Measurements from ENCODE around the gene HNMT.

HNMT gene

GRCh38 chr2:138012082-138012481, 47.8 kb downstream of the HNMT start:
- H3K9me3 Mint-ChIP-seq = peaks cover 6% of the 10 kb centered on the region
- H3K4me1 Mint-ChIP-seq = no peaks in the 10 kb centered on the region
- ATAC-seq (replicated peaks; ENCODE audit: extremely low read depth, poor library complexity, severe bottlenecking) = no peak
- no peaks in the 10 kb centered on the region for H3K27me3 Mint-ChIP-seq
- no peak for DNase-seq (ENCODE audit: low spot score in 2 of 2)
- no peak overlapping the region for H3K27ac Mint-ChIP-seq (ENCODE audit: low read depth)
- H3K4me3 Mint-ChIP-seq = no peak overlapping the region
- H3K36me3 Mint-ChIP-seq (ENCODE audit: insufficient read depth) = no peaks in the 10 kb centered on the region

GRCh38 chr2:138012968-138013367, 48.7 kb downstream of the HNMT start:
- Mint-ChIP-seq H3K4me3 (no peak overlapping the region), H3K27ac (ENCODE audit: low read depth) (no peak overlapping the region), H3K27me3 (no peaks in the 10 kb centered on the region), H3K4me1 (no peaks in the 10 kb centered on the region), H3K36me3 (ENCODE audit: insufficient read depth) (no peaks in the 10 kb centered on the region), H3K9me3 (peaks cover under 1% of the 10 kb centered on the region)
- no peak for ATAC-seq (replicated peaks; ENCODE audit: extremely low read depth, poor library complexity, severe bottlenecking)
- no peak for DNase-seq (ENCODE audit: low spot score in 2 of 2)

GRCh38 chr2:138013639-138014038, 49.4 kb downstream of the HNMT start:
- no peaks in the 10 kb centered on the region for H3K27me3 Mint-ChIP-seq
- H3K36me3 Mint-ChIP-seq (ENCODE audit: insufficient read depth) = no peaks in the 10 kb centered on the region

GRCh38 chr2:138015494-138015893, 51.2 kb downstream of the HNMT start:
- no peak overlapping the region for H3K4me3 Mint-ChIP-seq
- H3K36me3 Mint-ChIP-seq (ENCODE audit: insufficient read depth) = no peaks in the 10 kb centered on the region
- DNase-seq (ENCODE audit: low spot score in 2 of 2) (no peak), ATAC-seq (replicated peaks; ENCODE audit: extremely low read depth, poor library complexity, severe bottlenecking) (no peak)
- no peak overlapping the region for H3K27ac Mint-ChIP-seq (ENCODE audit: low read depth)
- H3K4me1 Mint-ChIP-seq = no peaks in the 10 kb centered on the region
- no peaks in the 10 kb centered on the region for H3K9me3 Mint-ChIP-seq
- no peaks in the 10 kb centered on the region for H3K27me3 Mint-ChIP-seq

More at GRCh38 chr2:138013639-138014038, 49.4 kb downstream of the HNMT start:
- no peak overlapping the region for H3K27ac Mint-ChIP-seq (ENCODE audit: low read depth)
- no peak overlapping the region for H3K4me3 Mint-ChIP-seq
- no peaks in the 10 kb centered on the region for H3K9me3 Mint-ChIP-seq
- no peaks in the 10 kb centered on the region for H3K4me1 Mint-ChIP-seq
- DNase-seq (ENCODE audit: low spot score in 2 of 2) (no peak), ATAC-seq (replicated peaks; ENCODE audit: extremely low read depth, poor library complexity, severe bottlenecking) (no peak)

- no peak overlapping the region for H3K4me3 Mint-ChIP-seq
- no peaks in the 10 kb centered on the region for H3K27me3 Mint-ChIP-seq
- H3K27ac Mint-ChIP-seq (ENCODE audit: low read depth) = no peak overlapping the region
- DNase-seq (ENCODE audit: low spot score in 2 of 2) (no peak), ATAC-seq (replicated peaks; ENCODE audit: extremely low read depth, poor library complexity, severe bottlenecking) (no peak)
- no peaks in the 10 kb centered on the region for H3K4me1 Mint-ChIP-seq
- no peaks in the 10 kb centered on the region for H3K36me3 Mint-ChIP-seq (ENCODE audit: insufficient read depth)
- H3K9me3 Mint-ChIP-seq = no peaks in the 10 kb centered on the region
Measured at GRCh38 chr2:138016351-138017087, 52.2 kb downstream of the HNMT start.

- Mint-ChIP-seq H3K27me3 (no peaks in the 10 kb centered on the region), H3K4me1 (no peaks in the 10 kb centered on the region), H3K36me3 (ENCODE audit: insufficient read depth) (no peaks in the 10 kb centered on the region), H3K27ac (ENCODE audit: low read depth) (no peak overlapping the region), H3K4me3 (no peak overlapping the region), H3K9me3 (no peaks in the 10 kb centered on the region)
- no peak for DNase-seq (ENCODE audit: low spot score in 2 of 2)
- ATAC-seq (replicated peaks; ENCODE audit: extremely low read depth, poor library complexity, severe bottlenecking) = no peak
Measured at GRCh38 chr2:138017824-138018223, 53.6 kb downstream of the HNMT start.

- H3K4me1 Mint-ChIP-seq = no peaks in the 10 kb centered on the region
Measured at GRCh38 chr2:138018866-138019688, 54.8 kb downstream of the HNMT start.

GRCh38 chr2:138020432-138020831, 56.2 kb downstream of the HNMT start:
- no peak for ATAC-seq (replicated peaks; ENCODE audit: extremely low read depth, poor library complexity, severe bottlenecking)
- no peak for DNase-seq (ENCODE audit: low spot score in 2 of 2)
- Mint-ChIP-seq H3K9me3 (no peaks in the 10 kb centered on the region), H3K4me1 (no peaks in the 10 kb centered on the region), H3K4me3 (no peak overlapping the region), H3K36me3 (ENCODE audit: insufficient read depth) (no peaks in the 10 kb centered on the region), H3K27ac (ENCODE audit: low read depth) (no peak overlapping the region), H3K27me3 (no peaks in the 10 kb centered on the region)

More at GRCh38 chr2:138018866-138019688, 54.8 kb downstream of the HNMT start:
- Mint-ChIP-seq H3K27ac (ENCODE audit: low read depth) (no peak overlapping the region), H3K9me3 (no peaks in the 10 kb centered on the region), H3K36me3 (ENCODE audit: insufficient read depth) (no peaks in the 10 kb centered on the region), H3K4me3 (no peak overlapping the region), H3K27me3 (no peaks in the 10 kb centered on the region)
- no peak for DNase-seq (ENCODE audit: low spot score in 2 of 2)
- ATAC-seq (replicated peaks; ENCODE audit: extremely low read depth, poor library complexity, severe bottlenecking) = no peak

GRCh38 chr2:138021154-138021553, 56.9 kb downstream of the HNMT start:
- Mint-ChIP-seq H3K9me3 (no peaks in the 10 kb centered on the region), H3K4me3 (no peak overlapping the region), H3K4me1 (no peaks in the 10 kb centered on the region), H3K27me3 (no peaks in the 10 kb centered on the region), H3K27ac (ENCODE audit: low read depth) (no peak overlapping the region), H3K36me3 (ENCODE audit: insufficient read depth) (no peaks in the 10 kb centered on the region)
- no peak for ATAC-seq (replicated peaks; ENCODE audit: extremely low read depth, poor library complexity, severe bottlenecking)
- no peak for DNase-seq (ENCODE audit: low spot score in 2 of 2)

GRCh38 chr2:138023298-138023697, 59.0 kb downstream of the HNMT start:
- DNase-seq (ENCODE audit: low spot score in 2 of 2) (no peak), ATAC-seq (replicated peaks; ENCODE audit: extremely low read depth, poor library complexity, severe bottlenecking) (no peak)
- Mint-ChIP-seq H3K27ac (ENCODE audit: low read depth) (no peak overlapping the region), H3K4me3 (no peak overlapping the region), H3K4me1 (no peaks in the 10 kb centered on the region), H3K9me3 (no peaks in the 10 kb centered on the region), H3K27me3 (no peaks in the 10 kb centered on the region), H3K36me3 (ENCODE audit: insufficient read depth) (no peaks in the 10 kb centered on the region)

- no peak for DNase-seq (ENCODE audit: low spot score in 2 of 2)
- H3K27me3 Mint-ChIP-seq = no peaks in the 10 kb centered on the region
- H3K9me3 Mint-ChIP-seq = no peaks in the 10 kb centered on the region
- no peak overlapping the region for H3K4me3 Mint-ChIP-seq
- H3K27ac Mint-ChIP-seq (ENCODE audit: low read depth) = no peak overlapping the region
- no peaks in the 10 kb centered on the region for H3K36me3 Mint-ChIP-seq (ENCODE audit: insufficient read depth)
- H3K4me1 Mint-ChIP-seq = no peaks in the 10 kb centered on the region
- ATAC-seq (replicated peaks; ENCODE audit: extremely low read depth, poor library complexity, severe bottlenecking) = no peak
Measured at GRCh38 chr2:138023976-138024375, 59.7 kb downstream of the HNMT start.

- Mint-ChIP-seq H3K36me3 (ENCODE audit: insufficient read depth) (no peaks in the 10 kb centered on the region), H3K27ac (ENCODE audit: low read depth) (no peak overlapping the region), H3K4me1 (no peaks in the 10 kb centered on the region), H3K27me3 (no peaks in the 10 kb centered on the region), H3K9me3 (no peaks in the 10 kb centered on the region), H3K4me3 (no peak overlapping the region)
- DNase-seq (ENCODE audit: low spot score in 2 of 2) (no peak), ATAC-seq (replicated peaks; ENCODE audit: extremely low read depth, poor library complexity, severe bottlenecking) (no peak)
Measured at GRCh38 chr2:138026111-138027020, 62.1 kb downstream of the HNMT start.

Data from central memory CD8-positive, alpha-beta T cell (primary cell).